GM12891 (cell line): ENCODE data around the gene MTURN.

Experiments
- POLR2A ChIP-seq: IDR thresholded peaks from 2 replicates; pipeline ENCODE4 v1.6.1; 2011; ENCODE audit warnings: low read depth, low read length, control low read depth
- POLR2AphosphoS5 ChIP-seq: IDR thresholded peaks from 2 replicates; pipeline ENCODE4 v1.6.1; 2011; ENCODE audit warnings: low read depth, low read length, control low read depth
- SPI1 ChIP-seq: IDR thresholded peaks from 2 replicates; pipeline ENCODE4 v1.6.1; 2011; ENCODE audit warnings: low read depth, low read length, control low read depth
- TAF1 ChIP-seq: IDR thresholded peaks from 2 replicates; pipeline ENCODE4 v1.6.1; 2011; ENCODE audit warnings: low read depth, low read length, control low read depth

DNA sequence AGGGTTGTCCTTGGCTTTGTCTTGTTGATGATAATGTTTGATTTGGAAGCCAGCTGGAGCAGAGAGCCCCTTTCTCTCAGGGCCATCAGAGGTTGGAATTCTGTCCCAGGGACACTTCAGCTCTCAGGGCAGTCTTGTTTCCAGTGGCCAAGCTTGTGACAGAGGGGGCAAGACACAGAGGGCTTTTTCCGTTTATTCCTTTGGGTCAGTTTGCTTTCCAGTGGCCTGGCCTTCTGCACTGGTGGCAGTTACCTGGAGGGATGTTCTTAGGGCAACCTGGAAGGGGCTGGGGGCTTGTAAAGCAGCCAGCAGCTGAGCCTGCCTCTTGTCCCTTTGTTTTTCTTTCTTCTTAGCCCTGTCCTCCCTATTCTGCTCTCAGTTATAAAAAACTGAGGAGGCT, 62.7 kb downstream of the MTURN start:
- TF ChIP-seq POLR2A = no peak
- no peak for TF ChIP-seq TAF1
- TF ChIP-seq POLR2AphosphoS5 = no peak
- no peak for TF ChIP-seq SPI1
